ENCODE data around the gene SCN5A. TPM values are rescaled to one million over a fixed set of nuclear protein-coding genes. Genes with fewer than 3 reads are reported as not detected.

Gene SCN5A
- total RNA-seq, 1 donor from 2014 or later, result 1.4 TPM

GRCh38 chr3:38533285-38533976 is 116.1 kb downstream of the SCN5A start:
- Mint-ChIP-seq H3K9me3 (ENCODE audit: unreplicated experiment) (peaks cover 4% of the 10 kb centered on the region), H3K27me3 (ENCODE audit: unreplicated experiment) (no peaks in the 10 kb centered on the region), H3K36me3 (ENCODE audit: low read depth, unreplicated experiment) (peaks cover 9% of the 10 kb centered on the region), H3K27ac (ENCODE audit: unreplicated experiment) (no peak overlapping the region), H3K4me3 (ENCODE audit: unreplicated experiment) (no peak overlapping the region), H3K4me1 (ENCODE audit: unreplicated experiment) (no peaks in the 10 kb centered on the region)
- no peak for TF ChIP-seq CTCF (IDR thresholded peaks at IDR 0.05; ENCODE audit: unreplicated experiment)
- no peak for DNase-seq (ENCODE audit: low spot score)

GRCh38 chr3:38532529-38532928 is 117.0 kb downstream of the SCN5A start:
- no peak for DNase-seq (ENCODE audit: low spot score)

GRCh38 chr3:38528457-38528856 is 121.0 kb downstream of the SCN5A start:
- no peak overlapping the region for H3K27ac Mint-ChIP-seq (ENCODE audit: unreplicated experiment)
- peaks cover 5% of the 10 kb centered on the region for H3K36me3 Mint-ChIP-seq (ENCODE audit: low read depth, unreplicated experiment)
- no peak overlapping the region for H3K4me3 Mint-ChIP-seq (ENCODE audit: unreplicated experiment)
- DNase-seq (ENCODE audit: low spot score), result no peak
- no peaks in the 10 kb centered on the region for H3K27me3 Mint-ChIP-seq (ENCODE audit: unreplicated experiment)
- no peaks in the 10 kb centered on the region for H3K4me1 Mint-ChIP-seq (ENCODE audit: unreplicated experiment)
- no peaks in the 10 kb centered on the region for H3K9me3 Mint-ChIP-seq (ENCODE audit: unreplicated experiment)
- TF ChIP-seq CTCF (IDR thresholded peaks at IDR 0.05; ENCODE audit: unreplicated experiment), result no peak

More at GRCh38 chr3:38532529-38532928, 117.0 kb downstream of the SCN5A start:
- H3K27ac Mint-ChIP-seq (ENCODE audit: unreplicated experiment), result no peak overlapping the region
- no peak overlapping the region for H3K4me3 Mint-ChIP-seq (ENCODE audit: unreplicated experiment)
- peaks cover 4% of the 10 kb centered on the region for H3K9me3 Mint-ChIP-seq (ENCODE audit: unreplicated experiment)
- H3K36me3 Mint-ChIP-seq (ENCODE audit: low read depth, unreplicated experiment), result peaks cover 9% of the 10 kb centered on the region
- TF ChIP-seq CTCF (IDR thresholded peaks at IDR 0.05; ENCODE audit: unreplicated experiment), result no peak
- H3K4me1 Mint-ChIP-seq (ENCODE audit: unreplicated experiment), result no peaks in the 10 kb centered on the region
- H3K27me3 Mint-ChIP-seq (ENCODE audit: unreplicated experiment), result no peaks in the 10 kb centered on the region

GRCh38 chr3:38526792-38527191 is 122.7 kb downstream of the SCN5A start:
- no peak for DNase-seq (ENCODE audit: low spot score)
- no peak for TF ChIP-seq CTCF (IDR thresholded peaks at IDR 0.05; ENCODE audit: unreplicated experiment)
- Mint-ChIP-seq H3K4me1 (ENCODE audit: unreplicated experiment) (no peaks in the 10 kb centered on the region), H3K27ac (ENCODE audit: unreplicated experiment) (no peak overlapping the region), H3K36me3 (ENCODE audit: low read depth, unreplicated experiment) (peaks cover 5% of the 10 kb centered on the region), H3K4me3 (ENCODE audit: unreplicated experiment) (no peak overlapping the region), H3K9me3 (ENCODE audit: unreplicated experiment) (no peaks in the 10 kb centered on the region), H3K27me3 (ENCODE audit: unreplicated experiment) (no peaks in the 10 kb centered on the region)

GRCh38 chr3:38524141-38524739 is 125.2 kb downstream of the SCN5A start:
- no peak for DNase-seq (ENCODE audit: low spot score)
- Mint-ChIP-seq H3K36me3 (ENCODE audit: low read depth, unreplicated experiment) (peaks cover 5% of the 10 kb centered on the region), H3K27me3 (ENCODE audit: unreplicated experiment) (peaks cover 2% of the 10 kb centered on the region), H3K27ac (ENCODE audit: unreplicated experiment) (no peak overlapping the region), H3K4me3 (ENCODE audit: unreplicated experiment) (no peak overlapping the region), H3K9me3 (ENCODE audit: unreplicated experiment) (no peaks in the 10 kb centered on the region), H3K4me1 (ENCODE audit: unreplicated experiment) (peaks cover 7% of the 10 kb centered on the region)
- no peak for TF ChIP-seq CTCF (IDR thresholded peaks at IDR 0.05; ENCODE audit: unreplicated experiment)

Data from endothelial cell (in vitro differentiated cells).